Liver (tissue), 9 donors: Measurements from ENCODE around the gene NUDT9. TPM values are rescaled to one million over a fixed set of nuclear protein-coding genes. Genes with fewer than 3 reads are reported as not detected.
"Not testable (repeated sequence)": the region's sequence is repeated elsewhere in the genome, so short reads cannot be mapped to it uniquely, and the experiment has no call there.

Source experiments
- DNase-seq: peaks from one replicate; pipeline ENCODE4 v3.0.0-alpha.2; 2017; ENCODE audit warnings: low spot score
- H3K27ac ChIP-seq, 2 donors: one replicate each; pipeline ENCODE4 v1.7.0; 2013; ENCODE audit warnings: inconsistent platforms in 2 of 2, low read length in 2 of 2, control low read depth in 1 of 2, low read depth in 1 of 2, mild to moderate bottlenecking in 1 of 2
- H3K27me3 ChIP-seq, 4 donors: one replicate each; pipeline versions ENCODE4 v1.6.1 to v1.7.0; 2013; ENCODE audit warnings: low read length in 3 of 4, inconsistent platforms in 1 of 4, mild to moderate bottlenecking in 1 of 4, moderate library complexity in 1 of 4; ENCODE audit not compliant: control insufficient read depth in 4 of 4, insufficient read depth in 4 of 4
- H3K36me3 ChIP-seq, 4 donors: one replicate each; pipeline versions ENCODE4 v1.6.1 to v1.7.0; 2013; ENCODE audit warnings: low read length in 3 of 4, mild to moderate bottlenecking in 3 of 4, low read depth in 1 of 4, moderate library complexity in 1 of 4; ENCODE audit not compliant: control insufficient read depth in 4 of 4, insufficient read depth in 3 of 4
- H3K4me1 ChIP-seq, 4 donors: one replicate each; pipeline versions ENCODE4 v1.6.1 to v1.7.0; 2013; ENCODE audit warnings: low read length in 3 of 4, mild to moderate bottlenecking in 3 of 4, moderate library complexity in 1 of 4; ENCODE audit not compliant: control insufficient read depth in 4 of 4, insufficient read depth in 4 of 4
- H3K4me3 ChIP-seq, 3 donors: one replicate each; pipeline versions ENCODE4 v1.6.1 to v1.7.0; 2013; ENCODE audit warnings: low read length in 3 of 3, control low read depth in 1 of 3, low read depth in 1 of 3, mild to moderate bottlenecking in 1 of 3
- H3K9ac ChIP-seq, 2 donors: one replicate each; pipeline ENCODE4 v1.7.0; 2013; ENCODE audit warnings: low read length in 2 of 2, mild to moderate bottlenecking in 2 of 2, moderate library complexity in 2 of 2, control low read depth in 1 of 2, low read depth in 1 of 2
- H3K9me3 ChIP-seq, 4 donors: one replicate each; pipeline versions ENCODE4 v1.6.1 to v1.7.0; 2013; ENCODE audit warnings: low read length in 3 of 4; ENCODE audit not compliant: control insufficient read depth in 4 of 4
- CTCF ChIP-seq: fragments of 150-350 bp; IDR thresholded peaks from 2 replicates; pipeline ENCODE4 v1.5.1; 2017; ENCODE audit warnings: improper control_type of control experiment, low read depth, low read length; ENCODE audit not compliant: missing input control
- EGR1 ChIP-seq, 2 donors: IDR thresholded peaks; 2 replicates each; pipeline ENCODE4 v1.6.1; 2016 to 2018; ENCODE audit warnings: antibody characterized with exemption in 2 of 2, low read depth in 2 of 2
- FOXA1 ChIP-seq: IDR thresholded peaks from 2 replicates; pipeline ENCODE4 v1.6.1; 2016; ENCODE audit warnings: antibody characterized with exemption
- HNF4A ChIP-seq, 2 donors: conservative IDR thresholded peaks; 2 replicates each; pipeline ENCODE4 v1.6.1; 2016; ENCODE audit warnings: antibody characterized with exemption in 2 of 2, mild to moderate bottlenecking in 2 of 2
- JUND ChIP-seq, 2 donors: IDR thresholded peaks; 2 replicates each; pipeline ENCODE4 v1.6.1; 2016; ENCODE audit warnings: antibody characterized with exemption in 2 of 2
- RXRA ChIP-seq, 2 donors: IDR thresholded peaks; 2 replicates each; pipeline ENCODE4 v1.6.1; 2017 to 2018; ENCODE audit warnings: antibody characterized with exemption in 2 of 2, mild to moderate bottlenecking in 1 of 2
- TAF1 ChIP-seq: conservative IDR thresholded peaks from 2 replicates; pipeline ENCODE4 v1.6.1; 2016; ENCODE audit warnings: antibody characterized with exemption, mild to moderate bottlenecking
- ZBTB33 ChIP-seq: IDR thresholded peaks from 2 replicates; pipeline ENCODE4 v1.6.1; 2016; ENCODE audit warnings: antibody characterized with exemption
- WGBS: extraction: QIAGEN DNeasy Blood & Tissue Kit; methylation state at CpG from one replicate; pipeline ENCODE4 v1.1.7; 2013; 5-methylcytosine and 5-hydroxymethylcytosine counted together
- polyA plus RNA-seq, 2 donors: library from polyadenylated mRNA; stranded (reverse) in 1 of 2; unstranded in 1 of 2; fragments of 200-250 nt in 1 of 2; fragments of >200 nt in 1 of 2; fragmentation: Nextera tagmentation in 1 of 2; extraction: Ambion mirVana in 1 of 2; gene quantifications; one replicate each; pipeline versions ENCODE4 v1.2.1 to v1.2.3, GENCODE V29; 2013 to 2015
- total RNA-seq, 2 donors: library from RNA; depleted of rRNA; stranded (reverse); fragments of >200 nt; gene quantifications; one replicate each; pipeline ENCODE4 v1.2.3, GENCODE V29; 2014
- TF ChIP-seq, protein P1 (sequence below): IDR thresholded peaks from 2 replicates; pipeline ENCODE4 v1.6.1; 2016; ENCODE audit warnings: antibody characterized with exemption
- TF ChIP-seq, protein P2 (sequence below): IDR thresholded peaks from 2 replicates; pipeline ENCODE4 v1.6.1; 2016; ENCODE audit warnings: antibody characterized with exemption
- donor health status: healthy.
- donor health status: healthy.
- donor health status: healthy.
- donor health status: healthy.
- donor health status: healthy.

The NUDT9 gene
- total and polyA plus RNA-seq, 4 donors: 9.2 to 37.3 (median 26.9) TPM

DNA sequence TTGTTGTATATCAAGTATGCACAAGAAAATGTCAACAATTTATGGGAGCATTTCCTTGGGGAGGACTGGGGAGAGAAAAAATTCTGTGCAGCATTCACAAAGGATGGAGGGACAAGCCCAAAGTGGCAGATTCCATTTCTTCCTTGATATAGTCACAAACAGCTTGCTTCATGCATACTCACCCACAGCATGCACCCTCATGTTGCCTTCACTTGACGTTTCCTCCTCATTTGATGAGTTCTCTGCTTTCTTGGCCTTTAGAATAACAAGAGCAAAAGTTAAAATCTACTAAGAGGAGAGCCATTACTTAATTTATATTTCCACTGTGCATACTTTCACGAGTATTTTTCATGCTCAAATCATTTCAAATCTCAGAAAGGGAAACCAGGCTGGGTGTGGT, 69.1 kb downstream of the NUDT9 start:
- TF ChIP-seq, protein P1, sequence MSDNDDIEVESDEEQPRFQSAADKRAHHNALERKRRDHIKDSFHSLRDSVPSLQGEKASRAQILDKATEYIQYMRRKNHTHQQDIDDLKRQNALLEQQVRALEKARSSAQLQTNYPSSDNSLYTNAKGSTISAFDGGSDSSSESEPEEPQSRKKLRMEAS: no peak
- TF ChIP-seq JUND (IDR thresholded peaks at IDR 0.05) (no peak), FOXA1 (no peak), EGR1 (IDR thresholded peaks at IDR 0.05; ENCODE audit: low read depth in 2 of 2) (no peak), CTCF (no peak), TAF1 (no peak), ZBTB33 (no peak), RXRA (IDR thresholded peaks at IDR 0.05) (no peak)
- TF ChIP-seq, protein P2, sequence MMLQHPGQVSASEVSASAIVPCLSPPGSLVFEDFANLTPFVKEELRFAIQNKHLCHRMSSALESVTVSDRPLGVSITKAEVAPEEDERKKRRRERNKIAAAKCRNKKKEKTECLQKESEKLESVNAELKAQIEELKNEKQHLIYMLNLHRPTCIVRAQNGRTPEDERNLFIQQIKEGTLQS: no peak
- H3K27me3 ChIP-seq: no peaks in the 10 kb centered on the region
- H3K4me1 ChIP-seq: peaks cover 8 to 32% (median 27%) of the 10 kb centered on the region in 4 donors
- no peak overlapping the region for H3K27ac ChIP-seq
- WGBS: 74% methylated on average over 2 of the region's 2 CpGs
- no peak for DNase-seq
- H3K36me3 ChIP-seq: peaks cover 0 to 5% (median 0%) of the 10 kb centered on the region in 4 donors
- H3K9me3 ChIP-seq: no peaks in the 10 kb centered on the region
- no peak overlapping the region for H3K9ac ChIP-seq
- no peak overlapping the region for H3K4me3 ChIP-seq

GRCh38 chr4:87491851-87492250, 69.5 kb downstream of the NUDT9 start:
- not testable (repeated sequence) for H3K27ac ChIP-seq, H3K36me3 ChIP-seq, DNase-seq, H3K4me3 ChIP-seq, H3K27me3 ChIP-seq, H3K9ac ChIP-seq, H3K9me3 ChIP-seq
- H3K4me1 ChIP-seq: peaks cover 8 to 32% (median 27%) of the 10 kb centered on the region in 4 donors
- 81% methylated on average over 2 of the region's 2 CpGs for WGBS

- H3K4me3 ChIP-seq: no peak overlapping the region
- no peak for TF ChIP-seq HNF4A (conservative IDR thresholded peaks at IDR 0.05)
- peaks cover 8 to 32% (median 28%) of the 10 kb centered on the region in 4 donors for H3K4me1 ChIP-seq
- DNase-seq: no peak
- H3K27ac ChIP-seq: peak overlapping the region in 1 of 2 donors; percentile 48
- no peaks in the 10 kb centered on the region for H3K27me3 ChIP-seq
- H3K36me3 ChIP-seq: peaks cover 0 to 2% (median 0%) of the 10 kb centered on the region in 4 donors
- H3K9ac ChIP-seq: no peak overlapping the region
- no peaks in the 10 kb centered on the region for H3K9me3 ChIP-seq
- WGBS: 70% methylated on average over 3 of the region's 3 CpGs
Measured at GRCh38 chr4:87493115-87493514, 70.7 kb downstream of the NUDT9 start.
